H54 (cell line): ENCODE measurements around the gene KNG1.
"Not testable (repeated sequence)": the region's sequence is repeated elsewhere in the genome, so short reads cannot be mapped to it uniquely, and the experiment has no call there.

Experiments
- DNase-seq: peaks from one replicate; pipeline ENCODE4 v3.0.0; 2011; ENCODE audit warnings: low spot score, mixed read lengths; ENCODE audit not compliant: insufficient read length
- FAIRE-seq: peaks from 3 replicates; lab custom pipeline; 2011; peaks lifted over from hg19 to GRCh38; lab: Jason Lieb, UNC
- POLR2A ChIP-seq: IDR thresholded peaks from 2 replicates; pipeline ENCODE4 v1.6.1; 2011; ENCODE audit warnings: low read depth, mild to moderate bottlenecking, low read length

Gene KNG1

DNA sequence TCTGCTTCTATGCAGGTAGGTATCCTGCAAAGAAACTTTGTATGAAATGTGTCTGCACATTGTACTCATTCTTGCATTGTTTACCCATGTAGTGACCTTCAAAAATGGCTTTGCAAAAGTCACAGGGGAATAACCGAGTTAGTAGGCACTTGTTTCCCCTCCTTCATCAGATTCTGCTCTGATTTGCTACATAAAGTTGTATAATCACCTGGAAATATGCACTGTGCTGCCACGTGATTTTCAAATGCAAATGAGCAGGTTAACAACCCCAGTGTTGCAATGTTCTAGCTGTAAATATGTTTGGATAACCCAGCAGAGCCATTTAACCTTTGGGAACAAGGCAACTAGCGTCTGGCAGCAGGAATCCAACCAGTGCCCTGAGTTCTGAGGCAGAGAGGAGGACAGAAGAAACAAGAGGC is at the start of gene KNG1:
Gene KNG1 (plus strand): TSS at position 321 of the 419 bp plus-strand sequence. CDS start 184 bp downstream, outside the sequence.
- no peak for TF ChIP-seq POLR2A
- DNase-seq, result no peak
- no peak for FAIRE-seq

DNA sequence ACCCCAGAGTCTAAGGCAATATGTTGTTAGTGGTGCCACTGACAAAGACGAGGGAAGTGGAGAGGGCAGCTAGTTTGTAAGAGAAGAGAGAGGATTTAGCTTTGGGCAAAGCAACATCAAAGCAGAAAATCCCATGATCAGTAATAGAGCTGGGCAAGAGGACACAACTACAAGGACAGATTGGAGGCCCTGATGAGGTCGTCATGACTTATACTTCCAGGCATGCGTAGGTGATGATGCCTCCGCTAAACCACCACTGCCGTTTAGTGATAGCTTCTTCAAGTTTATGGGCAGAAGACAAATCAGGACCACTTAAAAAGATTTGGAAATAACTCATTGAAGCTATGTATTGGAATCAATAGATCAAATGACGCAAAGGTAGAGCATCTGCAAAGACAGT is 48.7 kb upstream of the KNG1 start:
- DNase-seq (no peak), FAIRE-seq (no peak)
- no peak for TF ChIP-seq POLR2A

DNA sequence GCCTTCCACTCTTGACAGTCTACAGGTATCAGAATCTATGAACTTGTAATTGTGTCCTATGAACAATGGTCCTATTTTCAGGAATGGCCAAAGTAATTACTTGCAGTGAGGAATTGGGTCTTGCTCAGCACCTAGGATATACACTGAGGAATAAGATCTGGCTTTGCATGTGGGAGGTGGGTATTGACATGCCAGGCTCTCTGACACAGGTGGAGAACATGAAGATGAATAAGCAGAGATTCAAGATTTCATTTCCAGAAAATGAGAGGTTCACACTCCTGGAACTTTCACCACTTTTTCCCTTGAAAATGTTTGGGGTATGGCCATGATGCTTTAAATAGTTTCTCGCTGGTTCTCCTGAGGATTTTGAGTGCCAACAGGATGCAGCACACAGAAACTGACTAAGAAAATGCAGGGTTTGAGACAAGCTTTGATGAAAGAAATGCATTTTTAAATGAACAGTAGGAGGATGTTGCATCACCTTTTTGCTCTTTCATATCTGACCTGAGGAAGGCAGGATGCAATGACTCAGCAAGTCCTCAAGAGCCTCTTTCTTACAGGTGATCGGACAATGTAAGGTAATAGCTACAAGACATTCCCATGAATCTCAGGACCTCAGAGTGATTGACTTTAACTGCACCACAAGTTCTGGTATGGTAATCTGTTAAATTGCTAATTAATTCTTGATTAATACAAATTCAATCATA is 47.6 kb upstream of the KNG1 start:
- DNase-seq (no peak), FAIRE-seq (no peak)
- TF ChIP-seq POLR2A, result no peak

DNA sequence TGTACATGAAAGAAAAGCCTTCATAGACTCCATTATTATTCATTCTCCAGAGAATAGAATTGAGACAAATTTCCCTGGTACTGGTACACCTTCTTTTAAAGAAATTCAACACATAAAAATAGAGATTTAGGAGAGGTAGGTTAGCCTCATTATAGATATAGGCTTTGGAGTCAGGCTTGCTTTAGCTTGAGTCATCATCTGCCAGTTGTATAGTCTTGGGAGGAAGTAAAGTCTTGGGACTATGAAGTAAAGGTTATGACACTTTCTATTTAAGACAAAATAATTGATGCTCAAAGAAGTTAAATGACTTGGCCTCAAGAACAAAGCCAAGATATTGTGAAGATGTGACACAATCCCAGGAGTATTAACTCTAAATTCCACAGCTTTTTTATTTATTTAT is 47.0 kb upstream of the KNG1 start:
- DNase-seq (no peak), FAIRE-seq (no peak)
- no peak for TF ChIP-seq POLR2A

DNA sequence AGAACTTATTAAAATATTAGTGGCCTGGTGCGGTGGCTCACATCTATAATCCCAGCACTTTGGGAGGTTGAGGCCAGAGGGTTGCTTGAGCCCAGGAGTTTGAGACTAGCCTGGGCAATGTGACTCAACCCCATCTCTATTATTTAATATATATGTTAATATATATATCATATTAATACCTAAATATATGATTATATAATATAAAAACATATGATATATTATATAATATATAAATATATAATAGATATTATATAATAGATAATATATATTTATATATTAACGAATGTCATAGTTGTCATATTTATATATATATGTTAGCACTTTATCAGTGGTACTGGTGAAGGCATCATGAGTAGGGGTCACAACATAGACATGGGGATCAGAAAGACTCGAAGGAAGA is 46.1 kb upstream of the KNG1 start:
- FAIRE-seq, result no peak

DNA sequence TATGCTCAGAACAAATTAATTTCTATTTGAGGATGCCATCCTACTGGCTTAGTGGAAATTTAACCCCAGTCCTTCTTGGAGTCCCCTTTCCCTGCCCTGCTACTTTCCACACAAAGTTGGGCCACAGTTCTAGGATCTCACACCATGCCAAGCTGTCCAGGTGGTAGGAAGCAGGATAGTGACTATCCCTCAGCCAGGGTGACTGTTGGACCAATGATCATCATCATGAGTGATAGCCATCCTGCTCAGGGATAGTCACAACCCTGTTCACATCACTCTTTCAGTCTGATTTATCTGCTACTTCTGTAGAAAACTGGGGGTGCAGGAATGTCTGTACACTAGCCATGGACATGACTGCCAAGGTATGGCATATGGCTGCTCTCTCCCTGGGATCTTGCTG is 38.6 kb upstream of the KNG1 start:
- no peak for TF ChIP-seq POLR2A
- DNase-seq (no peak), FAIRE-seq (no peak)

More for the DNA sequence above, 46.1 kb upstream of the KNG1 start:
- no peak for DNase-seq
- TF ChIP-seq POLR2A, result no peak

DNA sequence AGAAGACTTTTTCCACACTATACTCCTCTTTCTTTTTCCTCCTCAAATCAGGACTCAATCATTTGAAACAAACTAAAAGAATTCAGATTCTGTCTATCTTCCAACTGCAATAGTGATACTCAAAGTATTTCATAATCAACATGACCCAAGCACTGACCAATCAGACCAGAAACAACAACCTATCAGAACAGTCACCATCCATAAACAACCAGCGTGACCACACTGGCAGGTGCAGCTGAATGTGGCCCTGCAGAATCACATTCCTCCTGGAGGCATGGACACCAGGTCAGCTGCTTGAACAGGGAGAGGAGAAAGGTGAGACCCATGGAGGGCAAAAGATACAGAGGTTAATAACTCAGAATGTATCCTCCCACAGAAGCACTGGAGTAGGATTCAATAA is 38.0 kb upstream of the KNG1 start:
- TF ChIP-seq POLR2A, result no peak
- FAIRE-seq (no peak), DNase-seq (no peak)

DNA sequence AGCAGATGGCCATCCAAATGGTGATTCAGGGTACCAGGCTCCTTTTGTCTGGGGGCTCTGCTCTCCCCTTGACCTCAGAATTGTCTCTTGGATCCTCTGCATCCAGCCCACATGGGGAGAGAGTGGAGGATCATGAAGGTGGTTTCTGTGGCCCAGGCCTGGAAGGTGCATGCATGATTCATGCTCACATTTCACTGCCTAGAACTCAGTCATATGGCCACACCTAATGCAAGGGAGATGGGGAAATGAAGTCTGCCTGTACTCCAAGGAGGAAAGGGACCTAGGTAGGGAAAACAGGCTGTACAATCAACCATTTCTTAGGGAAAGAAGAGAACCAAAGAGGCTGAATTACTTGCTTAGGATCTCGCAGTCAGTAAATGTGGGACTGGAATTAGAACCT is 36.3 kb upstream of the KNG1 start:
- TF ChIP-seq POLR2A, result no peak
- no peak for FAIRE-seq
- DNase-seq, result no peak

DNA sequence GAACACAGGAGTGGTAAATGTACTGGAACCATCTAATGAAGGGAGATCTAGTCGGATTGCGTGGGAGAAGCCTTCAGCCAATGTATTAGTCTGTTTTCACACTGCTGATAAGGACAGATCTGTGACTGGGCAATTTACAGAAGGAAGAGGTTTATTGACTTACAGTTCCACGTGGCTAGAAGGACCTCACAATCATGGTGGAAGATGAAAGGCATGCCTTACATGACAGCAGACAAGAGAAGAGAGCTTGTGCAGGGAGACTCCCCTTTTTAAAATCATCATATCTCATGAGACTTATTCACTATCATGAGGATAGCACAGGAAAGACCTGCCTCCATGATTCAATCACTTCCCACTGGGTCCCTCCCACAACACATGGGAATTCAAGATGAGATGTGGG is 34.3 kb upstream of the KNG1 start:
- DNase-seq (no peak), FAIRE-seq (no peak)
- no peak for TF ChIP-seq POLR2A

DNA sequence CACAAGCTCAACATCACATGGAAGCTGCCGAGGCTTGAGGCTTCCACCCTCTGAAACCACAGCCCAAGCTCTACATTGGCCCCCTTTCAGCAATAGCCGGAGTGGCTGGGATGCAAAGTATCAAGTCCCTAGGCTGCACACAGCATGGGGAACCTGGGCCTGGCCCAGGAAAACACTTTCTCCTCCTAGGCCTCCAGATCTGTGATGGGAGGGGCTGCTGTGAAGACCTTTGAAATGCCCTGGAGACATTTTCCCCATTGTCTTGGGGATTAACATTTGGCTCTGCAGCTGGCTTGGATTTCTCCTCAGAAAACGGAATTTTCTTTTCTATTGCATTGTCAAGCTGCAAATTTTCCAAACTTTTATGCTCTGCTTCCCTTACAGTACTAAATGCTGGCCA is 33.2 kb upstream of the KNG1 start:
- FAIRE-seq (no peak), DNase-seq (no peak)
- TF ChIP-seq POLR2A, result no peak

DNA sequence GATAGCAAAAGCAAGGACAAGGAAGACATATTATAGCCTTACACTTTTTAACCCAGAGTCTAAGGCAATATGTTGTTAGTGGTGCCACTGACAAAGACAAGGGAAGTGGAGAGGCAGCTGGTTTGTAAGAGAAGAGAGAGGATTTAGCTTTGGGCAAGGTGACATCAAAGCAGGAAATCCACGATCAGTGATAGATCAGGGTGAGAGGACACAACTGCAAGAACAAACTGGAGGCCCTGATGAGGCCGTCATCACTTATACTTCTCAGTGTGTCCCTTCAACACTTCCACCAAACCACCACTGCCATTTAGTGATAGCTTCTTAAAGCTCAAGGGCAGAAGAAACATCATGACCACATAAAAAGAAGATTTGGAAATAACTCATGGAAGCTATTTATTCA is 30.7 kb upstream of the KNG1 start:
- not testable (repeated sequence) for DNase-seq, FAIRE-seq

DNA sequence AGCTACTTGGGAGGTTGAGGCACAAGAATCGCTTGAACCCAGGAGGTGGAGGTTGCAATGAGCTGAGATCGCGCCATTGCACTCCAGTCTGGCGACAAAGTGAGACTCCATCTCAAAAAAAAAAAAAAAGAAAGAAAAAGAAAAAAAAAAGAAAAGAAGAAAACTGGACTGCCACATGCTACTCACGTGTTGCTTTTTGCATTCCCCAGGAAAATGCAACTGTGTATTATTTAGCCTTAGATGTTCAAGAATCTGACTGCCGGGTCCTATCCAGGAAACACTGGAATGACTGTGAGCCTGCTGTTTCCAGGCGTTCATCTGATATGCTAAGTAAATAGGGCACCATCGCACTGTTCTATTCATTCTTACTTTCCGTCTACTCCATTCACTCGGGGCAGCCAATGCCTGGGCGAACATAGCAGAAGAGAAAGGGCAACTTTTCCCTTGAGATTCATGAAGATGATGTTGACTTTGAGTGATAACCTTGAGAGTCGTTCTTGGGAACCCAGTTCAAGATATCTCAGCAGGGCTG is 30.0 kb upstream of the KNG1 start:
- DNase-seq (no peak), FAIRE-seq (no peak)
- no peak for TF ChIP-seq POLR2A

DNA sequence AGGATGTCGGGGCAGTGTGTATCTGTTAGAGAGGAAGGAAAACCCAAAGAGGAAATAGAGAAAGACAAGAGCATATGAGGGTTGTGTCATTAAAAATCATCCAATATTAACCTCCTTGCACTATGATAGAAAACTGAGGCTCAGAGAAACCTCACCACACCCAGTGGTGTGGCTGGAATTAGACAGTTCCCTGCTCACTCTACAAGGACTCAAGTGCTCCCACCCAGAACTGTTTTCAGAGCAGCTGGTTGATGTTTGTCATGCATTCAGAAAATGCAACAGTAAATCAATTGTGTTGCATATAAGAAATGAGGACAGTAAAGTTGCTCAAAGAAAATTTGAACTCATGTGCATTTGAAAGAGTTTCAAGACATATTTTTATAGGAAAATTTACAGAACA is 26.9 kb upstream of the KNG1 start:
- not testable (repeated sequence) for DNase-seq, FAIRE-seq

DNA sequence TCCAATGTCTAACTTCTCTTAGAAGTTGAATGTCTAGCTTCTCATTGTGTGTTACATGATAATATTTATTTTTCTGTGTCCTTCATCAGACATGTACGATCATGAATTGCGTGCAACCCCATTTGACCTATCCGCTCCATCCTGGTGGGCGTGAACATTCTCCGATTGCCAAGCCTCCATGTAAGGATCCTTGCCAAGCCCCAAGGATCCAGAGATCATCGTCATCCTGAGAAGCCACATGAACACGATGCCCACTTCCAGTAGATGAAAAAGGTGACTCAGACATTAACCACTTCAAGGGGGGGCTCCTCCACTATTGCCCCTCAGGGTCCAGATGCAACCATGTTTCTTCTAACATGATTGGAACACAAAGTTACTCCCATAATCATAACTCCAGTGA is 25.5 kb upstream of the KNG1 start:
- DNase-seq (no peak), FAIRE-seq (no peak)
- no peak for TF ChIP-seq POLR2A

DNA sequence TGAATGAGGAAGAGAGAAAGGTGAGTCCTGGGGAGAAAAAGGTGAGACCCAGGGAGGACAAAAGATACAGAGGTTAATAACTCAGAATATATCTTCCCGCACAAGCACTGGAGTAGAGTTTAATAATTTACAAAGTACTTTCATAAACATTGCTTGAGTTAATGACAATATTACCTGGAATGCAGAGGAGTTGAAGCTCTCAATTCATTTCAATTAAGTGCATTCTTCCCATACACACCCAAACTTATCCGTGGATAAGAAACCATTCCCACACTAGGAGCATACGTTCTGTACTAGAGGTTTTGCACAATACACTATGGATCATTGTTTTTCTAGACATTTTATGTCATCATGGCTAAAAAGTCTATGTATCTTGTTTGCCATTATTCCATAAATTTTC is 23.3 kb upstream of the KNG1 start:
- no peak for FAIRE-seq
- no peak for DNase-seq
- TF ChIP-seq POLR2A, result no peak
